SK-N-SH treated with all-trans-retinoic acid at 6 μM for 48 hours (cell line): ENCODE data around the gene PGC.

Experiments
- ARNTL ChIP-seq: fragments of 450-650 bp; formaldehyde crosslinking; IDR thresholded peaks from 2 replicates; pipeline ENCODE4 v1.5.0; 2020; ENCODE audit warnings: low read depth, mild to moderate bottlenecking, moderate library complexity, borderline replicate concordance
- ISL1 ChIP-seq: fragments of 250-450 bp; sonication (Bioruptor Pico); IDR thresholded peaks from 2 replicates; pipeline ENCODE4 v2.1.2; 2022; ENCODE audit warnings: mild to moderate bottlenecking, moderate library complexity
- RARB ChIP-seq: fragments of 250-450 bp; sonication (Bioruptor Pico); IDR thresholded peaks from 2 replicates; pipeline ENCODE4 v1.8.0; 2021; ENCODE audit warnings: mild to moderate bottlenecking, moderate library complexity
- TSHZ2 ChIP-seq: fragments of 250-450 bp; sonication (Bioruptor Pico); IDR thresholded peaks from 2 replicates; pipeline ENCODE4 v1.5.0; 2020; ENCODE audit warnings: mild to moderate bottlenecking, moderate library complexity
- ZFP30 ChIP-seq: fragments of 450-650 bp; formaldehyde crosslinking; IDR thresholded peaks from 2 replicates; pipeline ENCODE4 v1.5.0; 2022; ENCODE audit warnings: mild to moderate bottlenecking, moderate library complexity

GRCh38 chr6:41784581-41785171, 37.5 kb upstream of the PGC start:
- TF ChIP-seq RARB (CRISPR knock-in tag): no peak
- TF ChIP-seq TSHZ2 (CRISPR knock-in tag): no peak
- TF ChIP-seq ZFP30 (CRISPR knock-in tag): no peak
- TF ChIP-seq ISL1 (CRISPR knock-in tag): no peak
- no peak for TF ChIP-seq ARNTL (CRISPR knock-in tag)
